ENCODE data around the gene GALNTL6.

Gene GALNTL6

GRCh38 chr4:172099376-172099775 lies 286.2 kb downstream of the GALNTL6 start:
- Histone ChIP-seq H3K36me3 (ENCODE audit: control insufficient read depth in 2 of 2, insufficient read depth in 2 of 2, low read length in 2 of 2) (no peaks in the 10 kb centered on the region), H3K9me3 (ENCODE audit: control insufficient read depth in 2 of 2, low read length in 2 of 2) (no peaks in the 10 kb centered on the region), H3K27me3 (ENCODE audit: control insufficient read depth in 1 of 2, insufficient read depth in 2 of 2, low read length in 2 of 2) (no peaks in the 10 kb centered on the region), H3K4me3 (ENCODE audit: low read length in 2 of 2) (no peak overlapping the region), H3K9ac (ENCODE audit: low read length in 2 of 2) (no peak overlapping the region), H3K27ac (ENCODE audit: low read length) (no peak overlapping the region), H3K4me1 (ENCODE audit: control insufficient read depth, insufficient read depth, low read length) (no peaks in the 10 kb centered on the region)

- no peaks in the 10 kb centered on the region for H3K36me3 ChIP-seq (ENCODE audit: control insufficient read depth in 2 of 2, insufficient read depth in 2 of 2, low read length in 2 of 2)
- no peaks in the 10 kb centered on the region for H3K9me3 ChIP-seq (ENCODE audit: control insufficient read depth in 2 of 2, low read length in 2 of 2)
- no peak overlapping the region for H3K9ac ChIP-seq (ENCODE audit: low read length in 2 of 2)
- H3K4me1 ChIP-seq (ENCODE audit: control insufficient read depth, insufficient read depth, low read length), result no peaks in the 10 kb centered on the region
- H3K27ac ChIP-seq (ENCODE audit: low read length), result no peak overlapping the region
- no peaks in the 10 kb centered on the region for H3K27me3 ChIP-seq (ENCODE audit: control insufficient read depth in 1 of 2, insufficient read depth in 2 of 2, low read length in 2 of 2)
- no peak overlapping the region for H3K4me3 ChIP-seq (ENCODE audit: low read length in 2 of 2)
Observed at GRCh38 chr4:172103456-172103855, 290.3 kb downstream of the GALNTL6 start.

GRCh38 chr4:172104539-172104938 lies 291.3 kb downstream of the GALNTL6 start:
- no peaks in the 10 kb centered on the region for H3K36me3 ChIP-seq (ENCODE audit: control insufficient read depth in 2 of 2, insufficient read depth in 2 of 2, low read length in 2 of 2)
- no peak overlapping the region for H3K4me3 ChIP-seq (ENCODE audit: low read length in 2 of 2)
- H3K27ac ChIP-seq (ENCODE audit: low read length), result no peak overlapping the region
- H3K9me3 ChIP-seq (ENCODE audit: control insufficient read depth in 2 of 2, low read length in 2 of 2), result no peaks in the 10 kb centered on the region
- no peaks in the 10 kb centered on the region for H3K27me3 ChIP-seq (ENCODE audit: control insufficient read depth in 1 of 2, insufficient read depth in 2 of 2, low read length in 2 of 2)
- no peak overlapping the region for H3K9ac ChIP-seq (ENCODE audit: low read length in 2 of 2)
- no peaks in the 10 kb centered on the region for H3K4me1 ChIP-seq (ENCODE audit: control insufficient read depth, insufficient read depth, low read length)

- Histone ChIP-seq H3K36me3 (ENCODE audit: control insufficient read depth in 2 of 2, insufficient read depth in 2 of 2, low read length in 2 of 2) (no peaks in the 10 kb centered on the region), H3K4me1 (ENCODE audit: control insufficient read depth, insufficient read depth, low read length) (no peaks in the 10 kb centered on the region), H3K27me3 (ENCODE audit: control insufficient read depth in 1 of 2, insufficient read depth in 2 of 2, low read length in 2 of 2) (no peaks in the 10 kb centered on the region), H3K4me3 (ENCODE audit: low read length in 2 of 2) (no peak overlapping the region), H3K9me3 (ENCODE audit: control insufficient read depth in 2 of 2, low read length in 2 of 2) (no peaks in the 10 kb centered on the region), H3K9ac (ENCODE audit: low read length in 2 of 2) (no peak overlapping the region), H3K27ac (ENCODE audit: low read length) (no peak overlapping the region)
Observed at GRCh38 chr4:172105918-172106317, 292.7 kb downstream of the GALNTL6 start.

- H3K27me3 ChIP-seq (ENCODE audit: control insufficient read depth in 1 of 2, insufficient read depth in 2 of 2, low read length in 2 of 2), result no peaks in the 10 kb centered on the region
- H3K4me3 ChIP-seq (ENCODE audit: low read length in 2 of 2), result no peak overlapping the region
- H3K9ac ChIP-seq (ENCODE audit: low read length in 2 of 2), result no peak overlapping the region
- H3K36me3 ChIP-seq (ENCODE audit: control insufficient read depth in 2 of 2, insufficient read depth in 2 of 2, low read length in 2 of 2), result no peaks in the 10 kb centered on the region
- no peaks in the 10 kb centered on the region for H3K9me3 ChIP-seq (ENCODE audit: control insufficient read depth in 2 of 2, low read length in 2 of 2)
- no peak overlapping the region for H3K27ac ChIP-seq (ENCODE audit: low read length)
- no peaks in the 10 kb centered on the region for H3K4me1 ChIP-seq (ENCODE audit: control insufficient read depth, insufficient read depth, low read length)
Observed at GRCh38 chr4:172109466-172109865, 296.3 kb downstream of the GALNTL6 start.

GRCh38 chr4:172124656-172125308 lies 311.6 kb downstream of the GALNTL6 start:
- no peaks in the 10 kb centered on the region for H3K9me3 ChIP-seq (ENCODE audit: control insufficient read depth in 2 of 2, low read length in 2 of 2)
- H3K27me3 ChIP-seq (ENCODE audit: control insufficient read depth in 1 of 2, insufficient read depth in 2 of 2, low read length in 2 of 2), result no peaks in the 10 kb centered on the region
- no peak overlapping the region for H3K4me3 ChIP-seq (ENCODE audit: low read length in 2 of 2)
- no peaks in the 10 kb centered on the region for H3K4me1 ChIP-seq (ENCODE audit: control insufficient read depth, insufficient read depth, low read length)
- no peak overlapping the region for H3K9ac ChIP-seq (ENCODE audit: low read length in 2 of 2)
- no peak overlapping the region for H3K27ac ChIP-seq (ENCODE audit: low read length)
- no peaks in the 10 kb centered on the region for H3K36me3 ChIP-seq (ENCODE audit: control insufficient read depth in 2 of 2, insufficient read depth in 2 of 2, low read length in 2 of 2)

GRCh38 chr4:172125443-172125842 lies 312.2 kb downstream of the GALNTL6 start:
- Histone ChIP-seq H3K9me3 (ENCODE audit: control insufficient read depth in 2 of 2, low read length in 2 of 2) (no peaks in the 10 kb centered on the region), H3K9ac (ENCODE audit: low read length in 2 of 2) (no peak overlapping the region), H3K4me1 (ENCODE audit: control insufficient read depth, insufficient read depth, low read length) (no peaks in the 10 kb centered on the region), H3K4me3 (ENCODE audit: low read length in 2 of 2) (no peak overlapping the region), H3K27ac (ENCODE audit: low read length) (no peak overlapping the region), H3K36me3 (ENCODE audit: control insufficient read depth in 2 of 2, insufficient read depth in 2 of 2, low read length in 2 of 2) (no peaks in the 10 kb centered on the region), H3K27me3 (ENCODE audit: control insufficient read depth in 1 of 2, insufficient read depth in 2 of 2, low read length in 2 of 2) (no peaks in the 10 kb centered on the region)

- no peaks in the 10 kb centered on the region for H3K4me1 ChIP-seq (ENCODE audit: control insufficient read depth, insufficient read depth, low read length)
- H3K9ac ChIP-seq (ENCODE audit: low read length in 2 of 2), result no peak overlapping the region
- no peak overlapping the region for H3K27ac ChIP-seq (ENCODE audit: low read length)
- no peaks in the 10 kb centered on the region for H3K27me3 ChIP-seq (ENCODE audit: control insufficient read depth in 1 of 2, insufficient read depth in 2 of 2, low read length in 2 of 2)
- H3K36me3 ChIP-seq (ENCODE audit: control insufficient read depth in 2 of 2, insufficient read depth in 2 of 2, low read length in 2 of 2), result no peaks in the 10 kb centered on the region
- H3K9me3 ChIP-seq (ENCODE audit: control insufficient read depth in 2 of 2, low read length in 2 of 2), result no peaks in the 10 kb centered on the region
- no peak overlapping the region for H3K4me3 ChIP-seq (ENCODE audit: low read length in 2 of 2)
Observed at GRCh38 chr4:172127168-172127567, 314.0 kb downstream of the GALNTL6 start.

- no peak overlapping the region for H3K27ac ChIP-seq (ENCODE audit: low read length)
- no peaks in the 10 kb centered on the region for H3K9me3 ChIP-seq (ENCODE audit: control insufficient read depth in 2 of 2, low read length in 2 of 2)
- H3K9ac ChIP-seq (ENCODE audit: low read length in 2 of 2), result no peak overlapping the region
- H3K36me3 ChIP-seq (ENCODE audit: control insufficient read depth in 2 of 2, insufficient read depth in 2 of 2, low read length in 2 of 2), result no peaks in the 10 kb centered on the region
- H3K4me1 ChIP-seq (ENCODE audit: control insufficient read depth, insufficient read depth, low read length), result no peaks in the 10 kb centered on the region
- H3K4me3 ChIP-seq (ENCODE audit: low read length in 2 of 2), result no peak overlapping the region
- no peaks in the 10 kb centered on the region for H3K27me3 ChIP-seq (ENCODE audit: control insufficient read depth in 1 of 2, insufficient read depth in 2 of 2, low read length in 2 of 2)
Observed at GRCh38 chr4:172129593-172129992, 316.4 kb downstream of the GALNTL6 start.

- Histone ChIP-seq H3K4me3 (ENCODE audit: low read length in 2 of 2) (no peak overlapping the region), H3K4me1 (ENCODE audit: control insufficient read depth, insufficient read depth, low read length) (no peaks in the 10 kb centered on the region), H3K27me3 (ENCODE audit: control insufficient read depth in 1 of 2, insufficient read depth in 2 of 2, low read length in 2 of 2) (no peaks in the 10 kb centered on the region), H3K27ac (ENCODE audit: low read length) (no peak overlapping the region), H3K9me3 (ENCODE audit: control insufficient read depth in 2 of 2, low read length in 2 of 2) (no peaks in the 10 kb centered on the region), H3K9ac (ENCODE audit: low read length in 2 of 2) (no peak overlapping the region), H3K36me3 (ENCODE audit: control insufficient read depth in 2 of 2, insufficient read depth in 2 of 2, low read length in 2 of 2) (no peaks in the 10 kb centered on the region)
Observed at GRCh38 chr4:172134521-172134920, 321.3 kb downstream of the GALNTL6 start.

GRCh38 chr4:172141025-172141424 lies 327.8 kb downstream of the GALNTL6 start:
- H3K27me3 ChIP-seq (ENCODE audit: control insufficient read depth in 1 of 2, insufficient read depth in 2 of 2, low read length in 2 of 2), result no peaks in the 10 kb centered on the region
- no peaks in the 10 kb centered on the region for H3K36me3 ChIP-seq (ENCODE audit: control insufficient read depth in 2 of 2, insufficient read depth in 2 of 2, low read length in 2 of 2)
- no peaks in the 10 kb centered on the region for H3K4me1 ChIP-seq (ENCODE audit: control insufficient read depth, insufficient read depth, low read length)
- H3K9ac ChIP-seq (ENCODE audit: low read length in 2 of 2), result no peak overlapping the region
- no peak overlapping the region for H3K4me3 ChIP-seq (ENCODE audit: low read length in 2 of 2)
- H3K9me3 ChIP-seq (ENCODE audit: control insufficient read depth in 2 of 2, low read length in 2 of 2), result no peaks in the 10 kb centered on the region
- H3K27ac ChIP-seq (ENCODE audit: low read length), result no peak overlapping the region
